Ascending aorta (tissue), 2 donors: ENCODE measurements around the gene ABCA8. TPM values are rescaled to one million over a fixed set of nuclear protein-coding genes. Genes with fewer than 3 reads are reported as not detected.
A peak's percentile ranks its signal among the peaks of the same experiment; 100 is the strongest.
"Not testable (repeated sequence)": the region's sequence is repeated elsewhere in the genome, so short reads cannot be mapped to it uniquely, and the experiment has no call there.

ENCODE experiments used
- DNase-seq, 2 donors: peaks; one replicate each; pipeline ENCODE4 v3.0.0-alpha.2; 2019; ENCODE audit warnings: low spot score in 2 of 2
- H3K27ac ChIP-seq, 2 donors: fragments of 200-600 bp; sonication (generic); one replicate each; pipeline ENCODE4 v1.5.1; 2016 to 2017; ENCODE audit warnings: mild to moderate bottlenecking in 1 of 2
- H3K27me3 ChIP-seq: fragments of 200-600 bp; sonication (generic); one replicate; pipeline ENCODE4 v1.5.1; 2017
- H3K36me3 ChIP-seq, 2 donors: fragments of 200-600 bp; sonication (generic); one replicate each; pipeline ENCODE4 v1.5.1; 2016
- H3K4me1 ChIP-seq, 2 donors: fragments of 200-600 bp; sonication (generic); one replicate each; pipeline ENCODE4 v1.5.1; 2016 to 2017; ENCODE audit warnings: mild to moderate bottlenecking in 1 of 2
- H3K4me3 ChIP-seq, 2 donors: fragments of 200-600 bp; sonication (generic); one replicate each; pipeline ENCODE4 v1.5.1; 2016 to 2017; ENCODE audit warnings: mild to moderate bottlenecking in 1 of 2
- H3K9me3 ChIP-seq, 2 donors: fragments of 200-600 bp; sonication (generic); one replicate each; pipeline ENCODE4 v1.5.1; 2016
- CTCF ChIP-seq, 3 experiments: fragments of 200-600 bp in 2 of 3; fragments of 450-650 bp in 1 of 3; sonication (generic) in 2 of 3; IDR thresholded peaks; one replicate each; pipeline ENCODE4 v1.5.1; 2016 to 2019; ENCODE audit warnings: antibody characterized with exemption in 3 of 3, mild to moderate bottlenecking in 1 of 3, moderate library complexity in 1 of 3
- intact Hi-C: fragments of 100-400 bp; cut with DNase I; formaldehyde crosslinking; loops from one replicate; pipeline ENCODE4 v1.15.1; 2023
- total RNA-seq: library from RNA; depleted of rRNA; stranded (reverse); fragments of >200 nt; gene quantifications from one replicate; pipeline ENCODE4 v1.1.0, GENCODE V29; 2016

ABCA8 gene
- 69.6 TPM for total RNA-seq

GRCh38 chr17:68955181-68955841 lies at the start of gene ABCA8:
TSS of gene ABCA8 (minus strand) at chr17:68955392. CDS start at chr17:68942034, 13,358 bp downstream.
- intact Hi-C loops: no loop called here

DNA sequence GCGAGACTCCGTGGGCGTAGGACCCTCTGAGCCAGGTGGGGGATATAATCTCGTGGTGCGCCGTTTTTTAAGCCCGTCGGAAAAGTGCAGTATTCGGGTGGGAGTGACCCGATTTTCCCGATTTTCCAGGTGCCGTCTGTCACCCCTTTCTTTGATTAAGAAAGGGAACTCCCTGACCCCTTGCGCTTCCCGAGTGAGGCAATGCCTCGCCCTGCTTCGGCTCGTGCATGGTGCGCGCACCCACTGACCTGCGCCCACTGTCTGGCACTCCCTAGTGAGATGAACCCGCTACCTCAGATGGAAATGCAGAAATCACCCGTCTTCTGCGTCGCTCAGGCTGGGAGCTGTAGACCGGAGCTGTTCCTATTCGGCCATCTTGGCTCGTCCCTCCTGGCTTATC lies 49.6 kb upstream of the ABCA8 start:
- H3K36me3 ChIP-seq, H3K4me1 ChIP-seq, DNase-seq, H3K4me3 ChIP-seq, H3K9me3 ChIP-seq, H3K27ac ChIP-seq, H3K27me3 ChIP-seq, intact Hi-C loops: not testable (repeated sequence)

More at GRCh38 chr17:68955181-68955841, at the start of gene ABCA8:
- peak within 1 kb of the TSS; percentile 34 to 43 for H3K4me3 ChIP-seq
- H3K27me3 ChIP-seq: no peaks in the 10 kb centered on the region
- DNase-seq: no peak
- no peak for TF ChIP-seq CTCF (IDR thresholded peaks at IDR 0.05)
- no peaks in the 10 kb centered on the region for H3K36me3 ChIP-seq
- peak within 1 kb of the TSS in 1 of 2 donors; percentile 19 for H3K27ac ChIP-seq
- H3K9me3 ChIP-seq: no peaks in the 10 kb centered on the region
- H3K4me1 ChIP-seq: no peaks in the 10 kb centered on the region

GRCh38 chr17:68999743-69000142 lies 44.6 kb upstream of the ABCA8 start:
- H3K27ac ChIP-seq, H3K4me3 ChIP-seq, H3K36me3 ChIP-seq, DNase-seq, H3K4me1 ChIP-seq, H3K9me3 ChIP-seq, intact Hi-C loops, H3K27me3 ChIP-seq: not testable (repeated sequence)

DNA sequence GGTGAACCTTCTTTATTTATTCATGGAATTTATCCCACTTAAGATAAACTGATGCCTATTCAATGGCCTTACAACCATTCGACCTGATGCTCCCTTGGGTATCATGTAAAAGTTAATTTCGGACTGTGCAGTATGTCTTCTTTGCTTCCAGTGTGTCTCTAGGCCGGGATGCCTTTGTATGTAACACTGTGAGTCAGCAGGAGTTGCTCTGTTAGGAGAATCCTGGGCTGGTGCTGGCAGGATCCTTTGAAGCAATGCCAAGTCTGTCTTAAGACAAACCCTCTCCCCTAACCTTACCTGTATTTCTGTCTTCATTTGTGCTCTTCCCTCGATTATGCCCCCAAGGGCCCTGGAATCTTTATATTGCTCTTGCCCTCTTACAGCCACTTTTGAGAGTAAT lies 37.9 kb upstream of the ABCA8 start:
- Histone ChIP-seq H3K4me3 (no peak overlapping the region), H3K9me3 (no peaks in the 10 kb centered on the region), H3K27me3 (no peaks in the 10 kb centered on the region), H3K27ac (no peak overlapping the region), H3K4me1 (no peaks in the 10 kb centered on the region), H3K36me3 (no peaks in the 10 kb centered on the region)
- no peak for DNase-seq
- intact Hi-C loops: no loop called here
- TF ChIP-seq CTCF (IDR thresholded peaks at IDR 0.05): no peak

DNA sequence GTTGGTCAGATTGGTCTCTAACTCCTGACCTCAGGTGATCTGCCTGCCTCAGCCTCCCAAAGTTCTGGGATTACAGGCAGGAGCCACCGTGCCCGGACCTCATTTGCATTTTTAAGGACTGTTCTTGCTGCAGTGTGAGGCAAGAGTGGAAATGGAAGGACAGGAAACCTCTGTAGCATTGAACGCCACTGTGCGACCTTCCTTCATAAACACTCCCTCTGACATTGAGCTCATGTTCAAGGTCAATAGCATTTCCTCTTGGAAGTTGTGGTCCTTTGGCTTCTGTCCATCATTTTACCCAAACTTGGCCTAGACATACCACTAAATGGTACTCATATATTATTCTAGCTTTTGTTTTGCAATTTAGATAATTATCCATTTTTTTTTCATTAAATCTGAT lies 32.8 kb upstream of the ABCA8 start:
- H3K36me3 ChIP-seq: no peaks in the 10 kb centered on the region
- H3K27me3 ChIP-seq: no peaks in the 10 kb centered on the region
- intact Hi-C loops: no loop called here
- H3K27ac ChIP-seq: no peak overlapping the region
- no peak for TF ChIP-seq CTCF (IDR thresholded peaks at IDR 0.05)
- H3K4me1 ChIP-seq: no peaks in the 10 kb centered on the region
- no peak overlapping the region for H3K4me3 ChIP-seq
- no peak for DNase-seq
- no peaks in the 10 kb centered on the region for H3K9me3 ChIP-seq

- Histone ChIP-seq H3K27me3 (no peaks in the 10 kb centered on the region), H3K9me3 (no peaks in the 10 kb centered on the region), H3K36me3 (no peaks in the 10 kb centered on the region), H3K4me1 (no peaks in the 10 kb centered on the region), H3K4me3 (no peak overlapping the region), H3K27ac (no peak overlapping the region)
- DNase-seq: peak; percentile 13 to 76
- no peak for TF ChIP-seq CTCF (IDR thresholded peaks at IDR 0.05)
- intact Hi-C loops: no loop called here
These were observed 26.1 kb upstream of the ABCA8 start for GRCh38 chr17:68981288-68981687.
